ENCODE data around the gene SAMD9L. TPM values are rescaled to one million over a fixed set of nuclear protein-coding genes. Genes with fewer than 3 reads are reported as not detected.

The SAMD9L gene
- total RNA-seq, 1 donor from 2014 or later, result 1.8 TPM

DNA sequence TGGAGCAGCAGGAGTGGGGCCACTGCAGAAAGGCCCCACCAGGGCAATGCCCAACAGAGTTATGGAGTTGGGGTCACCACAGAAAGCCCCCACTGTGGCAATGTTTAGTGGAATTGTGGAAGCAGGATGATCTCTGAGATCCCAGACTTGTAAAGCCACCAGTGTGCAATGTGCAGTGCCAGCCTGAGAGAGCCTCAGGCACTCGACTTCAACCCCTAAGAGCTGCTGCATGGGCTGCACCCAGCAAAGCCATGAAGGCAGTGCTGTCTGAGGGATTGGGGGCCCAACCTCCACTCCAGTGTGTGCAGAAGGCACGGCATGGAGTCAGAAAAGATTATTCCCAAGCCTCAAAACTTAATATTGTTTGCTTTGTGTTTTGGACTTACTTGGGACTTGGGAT, 50.8 kb downstream of the SAMD9L start:
- no peak for DNase-seq (ENCODE audit: extremely low spot score, unreplicated experiment)
- H3K4me3 Mint-ChIP-seq, result no peak overlapping the region
- no peaks in the 10 kb centered on the region for H3K4me1 Mint-ChIP-seq (ENCODE audit: unreplicated experiment)
- peaks cover 28% of the 10 kb centered on the region for H3K27me3 Mint-ChIP-seq
- H3K9me3 Mint-ChIP-seq, result no peaks in the 10 kb centered on the region
- TF ChIP-seq, protein P1, sequence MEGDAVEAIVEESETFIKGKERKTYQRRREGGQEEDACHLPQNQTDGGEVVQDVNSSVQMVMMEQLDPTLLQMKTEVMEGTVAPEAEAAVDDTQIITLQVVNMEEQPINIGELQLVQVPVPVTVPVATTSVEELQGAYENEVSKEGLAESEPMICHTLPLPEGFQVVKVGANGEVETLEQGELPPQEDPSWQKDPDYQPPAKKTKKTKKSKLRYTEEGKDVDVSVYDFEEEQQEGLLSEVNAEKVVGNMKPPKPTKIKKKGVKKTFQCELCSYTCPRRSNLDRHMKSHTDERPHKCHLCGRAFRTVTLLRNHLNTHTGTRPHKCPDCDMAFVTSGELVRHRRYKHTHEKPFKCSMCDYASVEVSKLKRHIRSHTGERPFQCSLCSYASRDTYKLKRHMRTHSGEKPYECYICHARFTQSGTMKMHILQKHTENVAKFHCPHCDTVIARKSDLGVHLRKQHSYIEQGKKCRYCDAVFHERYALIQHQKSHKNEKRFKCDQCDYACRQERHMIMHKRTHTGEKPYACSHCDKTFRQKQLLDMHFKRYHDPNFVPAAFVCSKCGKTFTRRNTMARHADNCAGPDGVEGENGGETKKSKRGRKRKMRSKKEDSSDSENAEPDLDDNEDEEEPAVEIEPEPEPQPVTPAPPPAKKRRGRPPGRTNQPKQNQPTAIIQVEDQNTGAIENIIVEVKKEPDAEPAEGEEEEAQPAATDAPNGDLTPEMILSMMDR (conservative IDR thresholded peaks at IDR 0.05), result no peak
- H3K36me3 Mint-ChIP-seq, result no peaks in the 10 kb centered on the region
- no peak overlapping the region for H3K27ac Mint-ChIP-seq

DNA sequence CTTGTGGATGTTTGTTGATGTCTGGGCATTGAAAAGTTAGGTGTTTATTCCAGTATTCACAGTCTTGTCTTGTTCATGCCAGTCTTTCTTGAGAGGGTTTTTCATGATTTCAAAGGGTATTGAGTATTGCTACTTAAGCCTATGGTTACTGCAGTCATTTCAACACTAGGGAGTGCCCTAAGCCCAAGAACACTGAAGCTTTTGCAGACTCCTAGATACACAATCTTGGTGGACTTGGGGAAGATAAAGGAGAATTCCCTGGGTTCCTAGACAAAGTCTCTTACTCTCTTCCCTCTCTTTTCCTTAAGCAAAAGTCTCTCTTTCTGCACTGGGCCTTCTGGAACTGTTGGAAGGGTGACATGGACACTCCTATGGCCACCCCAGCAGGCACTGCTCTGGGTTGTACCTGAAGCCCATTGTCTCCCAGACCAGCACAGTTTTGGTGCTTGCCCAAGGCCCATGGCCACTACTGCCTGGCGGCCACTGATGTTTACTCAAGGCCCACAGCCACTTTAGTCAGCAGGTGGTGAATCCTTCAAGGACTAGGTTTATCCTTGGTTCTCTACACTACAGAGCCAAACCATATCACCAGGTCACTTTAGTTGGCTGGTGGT, 55.3 kb downstream of the SAMD9L start:
- Mint-ChIP-seq H3K9me3 (no peaks in the 10 kb centered on the region), H3K4me1 (ENCODE audit: unreplicated experiment) (no peaks in the 10 kb centered on the region), H3K27me3 (peaks cover 27% of the 10 kb centered on the region), H3K36me3 (no peaks in the 10 kb centered on the region), H3K4me3 (no peak overlapping the region), H3K27ac (no peak overlapping the region)
- TF ChIP-seq, protein P1 (conservative IDR thresholded peaks at IDR 0.05), result no peak
- no peak for DNase-seq (ENCODE audit: extremely low spot score, unreplicated experiment)

Other genes with a start within 250 kb of the SAMD9L start
- 2.9 and 3.2 TPM in 2 replicates for gene SAMD9, start 30.4 kb downstream of the SAMD9L start, total RNA-seq (ENCODE audit: low replicate concordance)
- 37.3 and 55.7 TPM in 2 replicates for gene HEPACAM2, start 78.1 kb upstream of the SAMD9L start, total RNA-seq (ENCODE audit: low replicate concordance)
- 26.5 and 28.2 TPM in 2 replicates for gene VPS50, start 84.0 kb upstream of the SAMD9L start, total RNA-seq (ENCODE audit: low replicate concordance)